HepG2 (cell line): ENCODE results near the gene KISS1R. TPM values are rescaled to one million over a fixed set of nuclear protein-coding genes. Genes with fewer than 3 reads are reported as not detected.
A peak's percentile ranks its signal among the peaks of the same experiment; 100 is the strongest.

Experiments
- ATF5 ChIP-seq: sonication (generic); formaldehyde crosslinking; IDR thresholded peaks from 2 replicates; pipeline ENCODE4 v1.4.0; 2020; ENCODE audit warnings: mild to moderate bottlenecking, low read depth, missing genetic modification reagents
- ATRX ChIP-seq: sonication (generic); formaldehyde crosslinking; IDR thresholded peaks from 2 replicates; pipeline ENCODE4 v1.4.0; 2020; ENCODE audit warnings: missing genetic modification reagents, borderline replicate concordance
- CAMTA2 ChIP-seq: sonication (generic); formaldehyde crosslinking; IDR thresholded peaks from 2 replicates; pipeline ENCODE4 v1.4.0; 2020; ENCODE audit warnings: mild to moderate bottlenecking, missing genetic modification reagents, borderline replicate concordance
- DDIT3 ChIP-seq: sonication (generic); formaldehyde crosslinking; IDR thresholded peaks from 2 replicates; pipeline ENCODE4 v1.4.0; 2020; ENCODE audit warnings: mild to moderate bottlenecking, missing genetic modification reagents
- GATA4 ChIP-seq: sonication (generic); IDR thresholded peaks from 2 replicates; pipeline ENCODE4 v1.6.1; 2016; ENCODE audit warnings: antibody characterized with exemption, low read depth, borderline replicate concordance
- IKZF5 ChIP-seq: IDR thresholded peaks from 2 replicates; pipeline ENCODE4 v1.6.1; 2018; ENCODE audit warnings: missing genetic modification reagents, mild to moderate bottlenecking, missing compliant biosample characterization
- MXI1 ChIP-seq: IDR thresholded peaks from 3 replicates; pipeline ENCODE4 v1.6.1; 2012; ENCODE audit warnings: low read depth, low read length, inconsistent platforms, borderline replicate concordance
- NCOA2 ChIP-seq: sonication (generic); formaldehyde crosslinking; IDR thresholded peaks from 2 replicates; pipeline ENCODE4 v1.8.0; 2022; ENCODE audit warnings: inconsistent platforms
- PCBP2 ChIP-seq: fragments of 200-400 bp; formaldehyde crosslinking; optimal IDR thresholded peaks from 2 replicates; pipeline ENCODE3; 2018; ENCODE audit warnings: low read length, low read depth; ENCODE audit not compliant: poor library complexity, severe bottlenecking
- PRMT3 ChIP-seq: sonication (generic); formaldehyde crosslinking; IDR thresholded peaks from 2 replicates; pipeline ENCODE4 v1.8.1; 2022; ENCODE audit warnings: low read depth, mild to moderate bottlenecking, moderate library complexity, missing genetic modification reagents, borderline replicate concordance
- SP4 ChIP-seq: sonication (generic); formaldehyde crosslinking; IDR thresholded peaks from 2 replicates; pipeline ENCODE4 v1.8.1; 2023; ENCODE audit warnings: mild to moderate bottlenecking, missing genetic modification reagents
- SUZ12 ChIP-seq: fragments of 150-350 bp; IDR thresholded peaks from 2 replicates; pipeline ENCODE4 v1.6.1; 2014; ENCODE audit warnings: low read depth, low read length
- ZEB1 ChIP-seq: IDR thresholded peaks from 2 replicates; pipeline ENCODE4 v1.6.1; 2012; ENCODE audit warnings: mild to moderate bottlenecking, low read depth, inconsistent platforms; ENCODE audit not compliant: insufficient replicate concordance
- ZFY ChIP-seq: sonication (generic); formaldehyde crosslinking; IDR thresholded peaks from 2 replicates; pipeline ENCODE4 v1.4.0; 2020; ENCODE audit warnings: missing genetic modification reagents
- ZKSCAN8 ChIP-seq: IDR thresholded peaks from 2 replicates; pipeline ENCODE4 v1.6.1; 2016; ENCODE audit warnings: borderline replicate concordance, missing genetic modification reagents, missing compliant biosample characterization
- ZNF121 ChIP-seq: sonication (generic); formaldehyde crosslinking; IDR thresholded peaks from 2 replicates; pipeline ENCODE4 v1.5.0; 2020; ENCODE audit warnings: mild to moderate bottlenecking, missing genetic modification reagents
- ZNF333 ChIP-seq: sonication (generic); formaldehyde crosslinking; IDR thresholded peaks from 2 replicates; pipeline ENCODE4 v1.4.0; 2020; ENCODE audit warnings: mild to moderate bottlenecking, missing genetic modification reagents, borderline replicate concordance
- ZNF367 ChIP-seq: sonication (generic); formaldehyde crosslinking; IDR thresholded peaks from 2 replicates; pipeline ENCODE4 v1.4.0; 2020; ENCODE audit warnings: missing genetic modification reagents, borderline replicate concordance
- ZNF44 ChIP-seq: sonication (generic); formaldehyde crosslinking; IDR thresholded peaks from 2 replicates; pipeline ENCODE4 v1.5.1; 2020; ENCODE audit warnings: mild to moderate bottlenecking, missing genetic modification reagents
- ZNF557 ChIP-seq: sonication (generic); formaldehyde crosslinking; IDR thresholded peaks from 2 replicates; pipeline ENCODE4 v1.4.0; 2020; ENCODE audit warnings: missing genetic modification reagents
- ZNF761 ChIP-seq: sonication (generic); formaldehyde crosslinking; conservative IDR thresholded peaks from 2 replicates; pipeline ENCODE4 v1.4.0; 2020; ENCODE audit warnings: mild to moderate bottlenecking, missing genetic modification reagents
- ZNF775 ChIP-seq: sonication (generic); formaldehyde crosslinking; IDR thresholded peaks from 2 replicates; pipeline ENCODE4 v1.4.0; 2020; ENCODE audit warnings: missing genetic modification reagents, mild to moderate bottlenecking, moderate library complexity, borderline replicate concordance
- polyA plus RNA-seq, 8 experiments: library from polyadenylated mRNA; depleted of rRNA in 3 of 8; stranded (reverse) in 7 of 8; unstranded in 1 of 8; fragments of >200 nt; fragmentation: Illumina TruSeq in 4 of 8; extraction: Trizol in 4 of 8; gene quantifications; 2 replicates each; pipeline versions ENCODE4 v1.2.1 to v1.2.3, GENCODE V29; 2011 to 2016; ENCODE audit warnings: low read depth in 4 of 8, missing spikeins in 1 of 8, mixed read lengths in 1 of 8; ENCODE audit not compliant: insufficient read depth in 1 of 8
- total RNA-seq, 5 experiments: library from RNA; depleted of rRNA; stranded (reverse); fragments of >200 nt; fragmentation: Illumina TruSeq; extraction: Trizol; gene quantifications; 2 replicates each; pipeline ENCODE4 v1.2.3, GENCODE V29; 2016; ENCODE audit warnings: low read depth in 1 of 5
- TF ChIP-seq, protein P1 (sequence below): sonication (generic); formaldehyde crosslinking; IDR thresholded peaks from 2 replicates; pipeline ENCODE4 v1.4.0; 2020; ENCODE audit warnings: mild to moderate bottlenecking, missing genetic modification reagents
- TF ChIP-seq, protein P2 (sequence below): sonication (generic); formaldehyde crosslinking; IDR thresholded peaks from 2 replicates; pipeline ENCODE4 v1.5.0; 2020; ENCODE audit warnings: missing genetic modification reagents

Gene KISS1R
- total and polyA plus RNA-seq, 2 of the 13 experiments (the other 11 are each of a cell fraction or from before 2014, with no cell fraction given), result 1.1 to 10.2 TPM

DNA sequence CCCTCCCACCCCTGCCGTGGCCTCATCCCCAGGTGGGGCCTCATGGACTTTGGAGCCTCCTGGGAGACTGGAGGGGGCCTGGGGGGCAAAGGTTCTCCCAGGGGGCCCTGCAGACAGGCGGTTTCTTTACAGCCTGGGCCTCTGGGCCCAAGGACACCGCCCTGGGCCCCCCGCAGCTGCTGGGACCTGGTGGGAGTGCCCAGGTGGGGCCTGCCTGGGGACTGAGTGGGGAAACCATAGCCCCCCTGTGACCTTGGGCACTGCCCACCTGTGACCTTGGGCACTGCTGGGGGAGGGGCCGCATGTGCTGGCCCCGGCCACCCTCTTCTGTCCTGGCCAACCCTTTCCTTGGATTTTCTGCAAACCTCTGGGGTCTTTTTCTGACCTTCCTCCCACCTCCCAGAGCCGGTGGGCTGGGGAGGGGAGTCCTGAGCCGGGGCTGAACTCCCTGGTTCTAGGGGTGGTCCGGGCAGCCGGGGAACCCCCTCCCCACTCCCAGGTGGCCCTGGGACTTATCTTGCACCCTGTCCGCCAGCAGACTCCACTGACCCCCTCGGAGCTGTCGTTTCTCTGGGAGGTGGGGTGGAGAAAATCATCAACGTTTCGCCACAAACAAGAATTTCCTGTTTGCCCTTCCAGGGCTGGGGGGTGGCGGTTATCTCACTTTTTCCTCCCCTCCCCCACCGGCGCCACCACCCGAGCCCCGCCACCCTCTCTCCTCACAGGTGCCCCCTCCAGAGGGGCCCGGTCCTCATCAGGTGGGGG, 35.7 kb downstream of the KISS1R start (continued):
- TF ChIP-seq CAMTA2 (CRISPR knock-in tag), result no peak
- no peak for TF ChIP-seq ATF5 (CRISPR knock-in tag)
- TF ChIP-seq GATA4, result peak; percentile 88
- TF ChIP-seq ZNF44 (CRISPR knock-in tag), result 0 out of 2 replicates have a peak, but pooled peaks have one; percentile 4
- 0 out of 2 replicates have a peak, but pooled peaks have one; percentile 40 for TF ChIP-seq ZNF761 (CRISPR knock-in tag)
- peak; percentile 69 for TF ChIP-seq ZFY (CRISPR knock-in tag)
- TF ChIP-seq PRMT3 (CRISPR knock-in tag), result no peak
- TF ChIP-seq, protein P1, sequence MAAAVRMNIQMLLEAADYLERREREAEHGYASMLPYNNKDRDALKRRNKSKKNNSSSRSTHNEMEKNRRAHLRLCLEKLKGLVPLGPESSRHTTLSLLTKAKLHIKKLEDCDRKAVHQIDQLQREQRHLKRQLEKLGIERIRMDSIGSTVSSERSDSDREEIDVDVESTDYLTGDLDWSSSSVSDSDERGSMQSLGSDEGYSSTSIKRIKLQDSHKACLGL (CRISPR knock-in tag), result peak; percentile 53; the same call in 1 of the 2 replicates
- TF ChIP-seq DDIT3 (CRISPR knock-in tag), result no peak
- peak; percentile 97 for TF ChIP-seq IKZF5
- TF ChIP-seq SP4, result peak; percentile 25; the same call in 1 of the 2 replicates
- TF ChIP-seq ZNF367 (CRISPR knock-in tag), result peak; percentile 22; the same call in 1 of the 2 replicates
- TF ChIP-seq ZNF333 (CRISPR knock-in tag), result peak; percentile 35
- TF ChIP-seq MXI1, result peak; percentile 35; the same call in 1 of the 3 replicates
- TF ChIP-seq, protein P2, sequence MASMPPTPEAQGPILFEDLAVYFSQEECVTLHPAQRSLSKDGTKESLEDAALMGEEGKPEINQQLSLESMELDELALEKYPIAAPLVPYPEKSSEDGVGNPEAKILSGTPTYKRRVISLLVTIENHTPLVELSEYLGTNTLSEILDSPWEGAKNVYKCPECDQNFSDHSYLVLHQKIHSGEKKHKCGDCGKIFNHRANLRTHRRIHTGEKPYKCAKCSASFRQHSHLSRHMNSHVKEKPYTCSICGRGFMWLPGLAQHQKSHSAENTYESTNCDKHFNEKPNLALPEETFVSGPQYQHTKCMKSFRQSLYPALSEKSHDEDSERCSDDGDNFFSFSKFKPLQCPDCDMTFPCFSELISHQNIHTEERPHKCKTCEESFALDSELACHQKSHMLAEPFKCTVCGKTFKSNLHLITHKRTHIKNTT (CRISPR knock-in tag), result no peak
- TF ChIP-seq ATRX (CRISPR knock-in tag), result no peak
- TF ChIP-seq PCBP2, result no peak
- peak; percentile 97 for TF ChIP-seq NCOA2 (CRISPR knock-in tag)
- TF ChIP-seq ZKSCAN8 (CRISPR knock-in tag), result peak; percentile 90; the same call in 1 of the 2 replicates
- no peak for TF ChIP-seq ZNF121 (CRISPR knock-in tag)
- no peak for TF ChIP-seq SUZ12
- no peak for TF ChIP-seq ZNF557 (CRISPR knock-in tag)
- no peak for TF ChIP-seq ZNF775 (CRISPR knock-in tag)
- peak; percentile 96 for TF ChIP-seq ZEB1
